ENCODE results near the gene FYB1. TPM values are rescaled to one million over a fixed set of nuclear protein-coding genes. Genes with fewer than 3 reads are reported as not detected.

The FYB1 gene
- total RNA-seq, 1 experiment from 2014 or later, result 0.05 TPM

GRCh38 chr5:39160576-39161213 is 58.7 kb downstream of the FYB1 start:
- no peak for DNase-seq (ENCODE audit: low read depth)

GRCh38 chr5:39159811-39160490 is 59.4 kb downstream of the FYB1 start:
- DNase-seq (ENCODE audit: low read depth), result no peak

- no peak for DNase-seq (ENCODE audit: low read depth)
These were observed 60.6 kb downstream of the FYB1 start for GRCh38 chr5:39158786-39159185.

GRCh38 chr5:39158127-39158593 is 61.2 kb downstream of the FYB1 start:
- DNase-seq (ENCODE audit: low read depth), result peak; percentile 73

- DNase-seq (ENCODE audit: low read depth), result no peak
These were observed 61.7 kb downstream of the FYB1 start for GRCh38 chr5:39157701-39158100.

- DNase-seq (ENCODE audit: low read depth), result no peak
These were observed 63.3 kb downstream of the FYB1 start for GRCh38 chr5:39156082-39156481.

- no peak for DNase-seq (ENCODE audit: low read depth)
These were observed 67.6 kb downstream of the FYB1 start for GRCh38 chr5:39151745-39152144.

- no peak for DNase-seq (ENCODE audit: low read depth)
These were observed 69.4 kb downstream of the FYB1 start for GRCh38 chr5:39149966-39150365.

- peak; percentile 36 for DNase-seq (ENCODE audit: low read depth)
These were observed 70.3 kb downstream of the FYB1 start for GRCh38 chr5:39148983-39149534.

GRCh38 chr5:39146831-39147540 is 72.4 kb downstream of the FYB1 start:
- DNase-seq (ENCODE audit: low read depth), result no peak

- DNase-seq (ENCODE audit: low read depth), result no peak
These were observed 76.1 kb downstream of the FYB1 start for GRCh38 chr5:39143151-39143860.

- DNase-seq (ENCODE audit: low read depth), result peak; percentile 35
These were observed 78.7 kb downstream of the FYB1 start for GRCh38 chr5:39140558-39141168.

- peak; percentile 72 for DNase-seq (ENCODE audit: low read depth)
These were observed 80.5 kb downstream of the FYB1 start for GRCh38 chr5:39138892-39139291.

- DNase-seq (ENCODE audit: low read depth), result no peak
These were observed 81.4 kb downstream of the FYB1 start for GRCh38 chr5:39137819-39138451.

GRCh38 chr5:39137391-39137790 is 82.0 kb downstream of the FYB1 start:
- DNase-seq (ENCODE audit: low read depth), result no peak

- DNase-seq (ENCODE audit: low read depth), result no peak
These were observed 86.6 kb downstream of the FYB1 start for GRCh38 chr5:39132792-39133191.

- no peak for DNase-seq (ENCODE audit: low read depth)
These were observed 87.3 kb downstream of the FYB1 start for GRCh38 chr5:39132128-39132447.

GRCh38 chr5:39131210-39132127 is 87.9 kb downstream of the FYB1 start:
- DNase-seq (ENCODE audit: low read depth), result no peak

- no peak for DNase-seq (ENCODE audit: low read depth)
These were observed 88.6 kb downstream of the FYB1 start for GRCh38 chr5:39130716-39131115.

- no peak for DNase-seq (ENCODE audit: low read depth)
These were observed 97.4 kb downstream of the FYB1 start for GRCh38 chr5:39121922-39122321.

Data from M059J (cell line).